22Rv1 (cell line): ENCODE data around the gene SLC25A42.

Experiments used
- CTCF ChIP-seq: fragments of 450-650 bp; IDR thresholded peaks from 2 replicates; pipeline ENCODE4 v1.5.1; 2017; ENCODE audit warnings: mild to moderate bottlenecking
- ZFX ChIP-seq: fragments of 450-650 bp; IDR thresholded peaks from 2 replicates; pipeline ENCODE4 v1.6.1; 2017; ENCODE audit warnings: antibody characterized with exemption, borderline replicate concordance

GRCh38 chr19:19087676-19088075 is 23.9 kb downstream of the SLC25A42 start:
- TF ChIP-seq CTCF: no peak
- no peak for TF ChIP-seq ZFX
